HG02852 (cell line): ENCODE measurements around the gene KLHL1.

Experiments
- ATAC-seq: cut with Tn5 transposase; IDR thresholded peaks from one replicate; pipeline ENCODE4 v1.9.1; 2021; ENCODE audit warnings: mild to moderate bottlenecking, moderate library complexity; ENCODE audit not compliant: unreplicated experiment

The KLHL1 gene

GRCh38 chr13:70016116-70016515 lies 92.1 kb downstream of the KLHL1 start:
- no peak for ATAC-seq

- ATAC-seq: no peak
Observed at GRCh38 chr13:70014337-70014736, 93.9 kb downstream of the KLHL1 start.

- ATAC-seq: no peak
Observed at GRCh38 chr13:69999875-70000274, 108.4 kb downstream of the KLHL1 start.

- no peak for ATAC-seq
Observed at GRCh38 chr13:69997061-69997460, 111.2 kb downstream of the KLHL1 start.

GRCh38 chr13:69980799-69981198 lies 127.5 kb downstream of the KLHL1 start:
- ATAC-seq: peak; percentile 69

GRCh38 chr13:69975496-69975895 lies 132.8 kb downstream of the KLHL1 start:
- no peak for ATAC-seq

GRCh38 chr13:69970520-69970919 lies 137.7 kb downstream of the KLHL1 start:
- ATAC-seq: no peak

GRCh38 chr13:69959046-69959445 lies 149.2 kb downstream of the KLHL1 start:
- ATAC-seq: no peak

- no peak for ATAC-seq
Observed at GRCh38 chr13:69956839-69957238, 151.4 kb downstream of the KLHL1 start.

GRCh38 chr13:69956349-69956748 lies 151.9 kb downstream of the KLHL1 start:
- ATAC-seq: no peak

GRCh38 chr13:69955271-69955670 lies 153.0 kb downstream of the KLHL1 start:
- no peak for ATAC-seq

GRCh38 chr13:69951412-69951811 lies 156.8 kb downstream of the KLHL1 start:
- no peak for ATAC-seq

GRCh38 chr13:69950160-69950559 lies 158.1 kb downstream of the KLHL1 start:
- no peak for ATAC-seq

GRCh38 chr13:69948016-69948415 lies 160.2 kb downstream of the KLHL1 start:
- peak; percentile 100 for ATAC-seq

GRCh38 chr13:69947582-69947981 lies 160.7 kb downstream of the KLHL1 start:
- peak; percentile 12 for ATAC-seq

- no peak for ATAC-seq
Observed at GRCh38 chr13:69946511-69946910, 161.7 kb downstream of the KLHL1 start.

GRCh38 chr13:69935043-69935442 lies 173.2 kb downstream of the KLHL1 start:
- ATAC-seq: no peak

- ATAC-seq: no peak
Observed at GRCh38 chr13:69928262-69928661, 180.0 kb downstream of the KLHL1 start.

- ATAC-seq: no peak
Observed at GRCh38 chr13:69921156-69921555, 187.1 kb downstream of the KLHL1 start.

- no peak for ATAC-seq
Observed at GRCh38 chr13:69912630-69913029, 195.6 kb downstream of the KLHL1 start.

GRCh38 chr13:69910800-69911199 lies 197.5 kb downstream of the KLHL1 start:
- ATAC-seq: no peak

- ATAC-seq: no peak
Observed at GRCh38 chr13:69904784-69905183, 203.5 kb downstream of the KLHL1 start.

- no peak for ATAC-seq
Observed at GRCh38 chr13:69903081-69903480, 205.2 kb downstream of the KLHL1 start.

GRCh38 chr13:69882451-69882850 lies 225.8 kb downstream of the KLHL1 start:
- no peak for ATAC-seq
